LNCaP clone FGC (cell line): Measurements from ENCODE around the gene ARFGAP1.
A peak's percentile ranks its signal among the peaks of the same experiment; 100 is the strongest.

Experiments used
- DNase-seq: peaks from one replicate; pipeline ENCODE4 v3.0.0-alpha.2; 2011; ENCODE audit warnings: low read depth
- H3K4me3 ChIP-seq: 2 replicates; pipeline ENCODE4 v1.5.1; 2011; ENCODE audit warnings: mild to moderate bottlenecking, low read depth, low read length, control low read depth
- TF ChIP-seq, protein P1 (sequence below): IDR thresholded peaks from 2 replicates; pipeline ENCODE4 v1.5.1; 2012; ENCODE audit warnings: mild to moderate bottlenecking; ENCODE audit not compliant: control insufficient read depth, insufficient read depth; ENCODE audit errors: extremely low read depth

Gene ARFGAP1

DNA sequence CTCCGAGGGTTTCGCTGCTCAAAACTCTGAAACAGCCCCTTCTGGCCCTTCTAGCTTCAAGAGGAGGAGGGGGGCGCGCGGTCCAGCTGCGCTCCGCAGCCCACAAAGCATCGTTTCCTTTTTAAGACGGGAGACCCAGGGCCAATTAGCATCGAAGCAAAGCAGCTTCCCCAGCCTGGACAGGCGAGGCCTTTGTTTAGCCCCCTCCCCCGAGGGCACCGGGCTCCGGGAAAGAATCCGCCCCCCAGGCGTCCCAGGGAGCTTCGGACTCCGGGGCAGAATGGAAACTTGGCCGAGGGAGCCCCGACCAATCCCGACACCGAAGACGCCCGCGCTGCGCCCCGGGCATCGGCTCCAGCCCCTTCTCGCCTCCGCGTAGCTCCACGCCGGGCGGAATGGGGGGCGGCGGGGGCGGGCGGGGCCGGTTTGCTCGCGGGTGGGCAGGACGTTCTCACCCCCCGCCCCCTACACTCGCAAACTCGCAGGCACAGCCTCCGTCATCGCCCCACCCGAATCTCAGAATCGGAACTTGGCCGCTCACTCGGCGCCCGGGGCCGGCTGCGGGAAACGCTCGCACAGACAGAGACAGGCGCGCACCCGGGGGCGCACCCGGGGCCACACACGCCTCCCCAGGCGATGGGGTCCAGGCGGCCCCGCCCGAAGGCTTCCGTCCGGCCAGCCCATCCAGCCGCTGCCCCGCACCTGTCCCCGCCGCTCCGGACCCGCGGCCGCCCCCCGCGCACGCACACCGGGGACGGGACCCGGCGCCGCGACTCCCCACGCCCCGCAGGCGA lies 19.0 kb upstream of the ARFGAP1 start:
- no peak overlapping the region for H3K4me3 ChIP-seq
- TF ChIP-seq, protein P1, sequence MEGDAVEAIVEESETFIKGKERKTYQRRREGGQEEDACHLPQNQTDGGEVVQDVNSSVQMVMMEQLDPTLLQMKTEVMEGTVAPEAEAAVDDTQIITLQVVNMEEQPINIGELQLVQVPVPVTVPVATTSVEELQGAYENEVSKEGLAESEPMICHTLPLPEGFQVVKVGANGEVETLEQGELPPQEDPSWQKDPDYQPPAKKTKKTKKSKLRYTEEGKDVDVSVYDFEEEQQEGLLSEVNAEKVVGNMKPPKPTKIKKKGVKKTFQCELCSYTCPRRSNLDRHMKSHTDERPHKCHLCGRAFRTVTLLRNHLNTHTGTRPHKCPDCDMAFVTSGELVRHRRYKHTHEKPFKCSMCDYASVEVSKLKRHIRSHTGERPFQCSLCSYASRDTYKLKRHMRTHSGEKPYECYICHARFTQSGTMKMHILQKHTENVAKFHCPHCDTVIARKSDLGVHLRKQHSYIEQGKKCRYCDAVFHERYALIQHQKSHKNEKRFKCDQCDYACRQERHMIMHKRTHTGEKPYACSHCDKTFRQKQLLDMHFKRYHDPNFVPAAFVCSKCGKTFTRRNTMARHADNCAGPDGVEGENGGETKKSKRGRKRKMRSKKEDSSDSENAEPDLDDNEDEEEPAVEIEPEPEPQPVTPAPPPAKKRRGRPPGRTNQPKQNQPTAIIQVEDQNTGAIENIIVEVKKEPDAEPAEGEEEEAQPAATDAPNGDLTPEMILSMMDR = no peak
- DNase-seq = no peak

DNA sequence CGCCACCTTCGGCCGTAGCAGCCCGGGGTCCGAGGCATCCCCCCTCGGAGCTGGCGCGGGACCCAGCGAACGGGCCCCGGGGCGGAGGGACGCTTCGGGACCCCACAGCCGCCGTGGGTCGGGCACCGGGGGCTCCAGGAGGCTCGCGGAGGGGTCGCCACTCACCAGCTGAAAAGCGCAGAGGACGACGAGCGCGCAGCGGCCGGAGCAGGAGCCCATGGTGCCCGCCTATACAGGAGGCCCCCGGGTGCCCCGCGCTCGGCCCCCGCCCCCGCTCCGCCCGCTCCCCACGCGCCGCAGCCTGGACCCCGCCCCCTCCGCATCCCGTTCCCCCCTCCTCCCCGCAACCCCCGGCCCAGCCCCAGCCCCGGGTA lies 18.4 kb upstream of the ARFGAP1 start, which contains the start of gene NKAIN4:
TSS of gene NKAIN4 (minus strand) at position 232 of the 374 bp plus-strand sequence. CDS start at position 219, 13 bp downstream.
- TF ChIP-seq, protein P1 = no peak
- H3K4me3 ChIP-seq = no peak within 1 kb of the TSS
- DNase-seq = no peak

DNA sequence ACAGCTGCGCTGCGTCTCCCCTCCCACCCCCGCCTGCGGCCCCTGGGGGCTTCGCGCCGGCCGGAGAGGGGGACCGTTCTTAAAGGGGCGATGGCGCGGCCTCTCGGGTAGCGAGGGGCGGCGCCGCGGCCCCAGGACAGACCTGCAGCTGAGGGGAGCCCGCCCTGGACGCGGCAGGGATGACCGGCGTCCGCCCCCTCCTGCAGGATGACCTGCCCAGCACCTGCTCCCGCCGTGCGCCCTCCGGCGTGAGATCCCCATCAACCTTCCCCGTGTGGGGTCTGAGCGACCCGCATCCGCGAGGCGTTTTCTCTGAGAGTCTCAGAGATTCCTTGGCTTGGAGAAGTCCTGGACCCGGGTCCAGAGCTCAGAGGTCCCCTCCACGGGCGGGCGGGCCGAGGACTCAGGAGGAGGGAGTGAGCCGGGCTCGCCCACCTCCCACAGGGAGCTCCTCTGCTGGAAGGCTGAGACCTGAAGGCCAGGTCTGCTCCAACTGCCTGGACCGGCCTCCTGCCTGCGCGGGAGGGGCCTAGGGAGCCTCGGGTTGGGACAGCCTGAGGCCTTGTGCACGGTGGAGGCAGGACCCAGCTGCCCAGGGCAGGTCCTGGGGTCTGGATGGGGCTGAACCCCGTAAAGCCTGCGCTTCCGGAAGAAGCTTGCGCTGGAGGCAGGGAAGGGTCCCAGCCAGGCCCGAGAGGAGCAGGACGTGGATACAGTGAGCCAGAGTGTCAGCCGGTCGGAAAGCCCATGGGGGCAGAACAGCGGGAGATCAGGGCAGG lies 17.8 kb upstream of the ARFGAP1 start:
- H3K4me3 ChIP-seq = no peak overlapping the region
- DNase-seq = no peak
- TF ChIP-seq, protein P1 = 0 out of 2 replicates have a peak, but pooled peaks have one; percentile 3

DNA sequence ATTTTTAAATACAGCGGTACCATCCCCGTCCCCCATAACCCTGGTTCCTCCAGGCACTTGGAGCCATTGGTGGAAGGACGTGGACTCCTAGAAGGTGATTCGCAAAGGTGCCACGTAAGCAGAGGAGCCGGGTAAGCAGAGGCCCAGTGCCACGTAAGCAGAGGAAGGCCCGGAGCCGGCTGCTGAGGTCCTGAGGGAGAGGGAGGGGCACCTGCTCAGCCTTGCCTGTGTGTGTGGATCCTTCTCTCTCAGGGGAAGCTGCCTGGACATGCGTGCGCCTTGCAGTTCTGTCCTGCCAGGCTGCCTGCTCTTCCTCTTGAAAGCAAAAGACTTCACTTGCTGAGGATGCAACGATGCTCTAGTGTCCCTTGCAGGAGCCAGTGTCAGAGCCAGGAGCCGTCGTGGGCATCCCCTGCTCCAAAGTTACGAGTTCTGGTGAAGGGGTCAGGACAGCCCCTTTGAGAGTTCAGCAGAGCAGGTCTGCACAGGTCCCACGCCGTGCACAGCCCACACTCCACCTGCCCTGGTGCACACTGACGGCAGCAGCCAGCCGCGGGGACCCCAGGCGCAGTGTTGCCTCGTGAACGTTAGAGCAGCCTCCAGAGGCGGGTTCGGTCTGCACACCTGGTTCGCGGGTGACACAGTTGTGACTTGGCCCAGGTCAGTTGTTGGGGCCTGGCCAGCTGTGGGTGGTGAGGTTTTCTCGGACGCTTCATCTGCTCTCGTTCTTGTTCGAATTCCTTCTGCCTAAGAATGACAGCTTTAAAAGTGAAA lies 16.5 kb upstream of the ARFGAP1 start:
- no peak overlapping the region for H3K4me3 ChIP-seq
- TF ChIP-seq, protein P1 = no peak
- no peak for DNase-seq

DNA sequence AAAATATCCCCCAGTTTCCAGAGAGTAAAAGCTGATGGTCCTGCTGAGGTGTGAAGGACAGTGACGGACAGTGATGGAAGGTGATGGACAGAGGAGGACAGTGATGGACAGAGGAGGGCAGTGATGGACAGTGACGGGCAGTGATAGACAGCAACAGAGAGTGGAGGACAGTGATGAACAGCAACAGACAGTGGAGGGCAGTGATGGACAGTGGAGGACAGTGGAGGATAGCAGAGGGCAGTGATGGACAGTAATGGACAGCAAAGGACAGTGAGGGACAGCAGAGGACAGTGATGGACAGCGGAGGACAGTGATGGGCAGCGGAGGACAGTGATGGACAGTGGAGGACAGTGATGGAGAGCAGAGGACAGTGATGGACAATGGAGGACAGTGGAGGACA lies 15.7 kb upstream of the ARFGAP1 start:
- TF ChIP-seq, protein P1 = no peak
- no peak overlapping the region for H3K4me3 ChIP-seq
- DNase-seq = no peak

DNA sequence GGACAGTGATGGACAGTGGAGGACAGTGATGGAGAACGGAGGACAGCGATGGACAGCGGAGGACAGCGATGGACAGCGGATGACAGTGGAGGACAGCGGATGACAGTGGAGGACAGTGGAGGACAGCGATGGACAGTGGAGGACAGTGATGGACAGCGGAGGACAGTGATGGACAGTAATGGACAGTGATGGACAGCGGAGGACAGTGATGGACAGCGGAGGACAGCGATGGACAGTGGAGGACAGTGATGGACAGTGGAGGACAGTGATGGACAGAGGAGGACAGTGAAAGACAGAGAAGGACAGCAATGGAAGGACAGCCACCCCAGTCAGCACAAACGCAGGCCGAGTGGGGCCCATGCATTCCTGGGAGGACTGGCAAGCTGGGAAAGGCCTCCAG lies 15.0 kb upstream of the ARFGAP1 start:
- H3K4me3 ChIP-seq = no peak overlapping the region
- no peak for DNase-seq

More for the DNA sequence above, 15.0 kb upstream of the ARFGAP1 start:
- TF ChIP-seq, protein P1 = no peak
